ENCODE data around the gene KIFC1. TPM values are rescaled to one million over a fixed set of nuclear protein-coding genes. Genes with fewer than 3 reads are reported as not detected.
A peak's percentile ranks its signal among the peaks of the same experiment; 100 is the strongest.

Gene KIFC1
- total RNA-seq, 4 donors from 2014 or later = 0.25 to 10.8 (median 3.1) TPM

- DNase-seq (ENCODE audit: low spot score) = no peak
- TF ChIP-seq CTCF (IDR thresholded peaks at IDR 0.05) = no peak
- no peak for ATAC-seq (ENCODE audit: low FRiP score)
These were observed 13.8 kb downstream of the KIFC1 start for GRCh38 chr6:33405386-33405940.

GRCh38 chr6:33406126-33406525 is 14.5 kb downstream of the KIFC1 start:
- ATAC-seq (ENCODE audit: low FRiP score) (no peak), DNase-seq (ENCODE audit: low spot score) (no peak)
- TF ChIP-seq CTCF (IDR thresholded peaks at IDR 0.05) = no peak

DNA sequence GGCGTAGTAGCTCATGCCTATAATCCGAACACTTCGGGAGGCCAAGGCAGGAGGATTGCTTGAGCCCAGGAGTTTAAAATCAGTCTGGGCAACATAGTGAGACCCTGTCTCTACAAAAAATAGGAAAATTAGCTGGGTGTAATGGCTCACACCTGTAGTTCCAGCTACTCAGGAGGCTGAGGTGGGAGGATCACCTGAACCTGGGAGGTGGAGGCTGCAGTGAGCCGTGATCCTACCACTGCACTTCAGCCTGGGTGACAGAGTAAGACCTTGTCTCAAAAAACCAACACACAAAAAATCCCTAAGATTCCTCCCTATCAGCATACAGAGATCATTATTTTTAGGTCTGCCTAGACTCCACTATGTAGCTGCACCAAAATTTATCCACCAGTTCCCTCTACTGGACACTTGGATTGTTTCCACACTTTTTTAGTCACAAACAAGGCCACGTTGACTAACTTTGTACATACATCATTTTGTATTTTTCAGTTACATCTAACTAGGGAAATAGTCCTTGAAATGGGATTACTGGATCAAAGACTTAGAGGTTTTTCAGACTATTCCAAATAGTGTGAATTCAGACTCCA is 15.6 kb downstream of the KIFC1 start:
- ATAC-seq (ENCODE audit: low FRiP score) = no peak
- DNase-seq (ENCODE audit: low spot score) = no peak
- TF ChIP-seq CTCF (IDR thresholded peaks at IDR 0.05) = no peak

DNA sequence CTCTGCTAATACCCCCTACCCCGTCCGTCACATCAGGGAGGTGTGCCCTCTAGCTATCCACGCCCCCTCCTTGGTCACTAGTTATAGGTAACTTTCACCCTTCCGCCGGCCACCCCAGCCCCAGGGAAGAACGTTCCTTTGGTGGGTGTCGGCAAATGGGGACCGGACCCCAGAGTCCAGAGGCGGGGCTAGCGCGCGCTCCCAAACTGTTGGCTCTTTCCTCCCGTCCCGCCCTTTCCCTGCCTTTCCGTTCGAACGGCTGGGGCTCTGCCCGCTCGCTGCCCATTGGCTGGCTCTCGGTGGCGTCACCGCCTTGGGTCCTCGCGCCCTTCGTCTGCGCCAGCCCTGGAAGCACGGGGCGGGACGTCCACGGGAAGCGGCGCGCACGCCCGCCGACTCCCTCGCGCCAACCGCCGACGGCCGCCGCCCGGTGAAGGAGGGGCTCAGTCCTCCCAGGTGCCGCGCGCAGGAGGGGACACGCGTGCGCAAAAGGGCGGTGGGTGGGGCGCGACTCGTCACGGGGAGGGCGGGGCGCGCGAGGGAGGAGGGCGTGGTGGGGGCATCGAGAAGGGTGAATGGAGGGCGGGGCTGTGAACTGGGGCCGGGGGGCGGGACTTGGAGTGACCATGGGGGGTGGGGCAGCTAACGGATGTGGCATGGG is 18.6 kb downstream of the KIFC1 start:
- ATAC-seq (ENCODE audit: low FRiP score) = peak; percentile 96
- no peak for TF ChIP-seq CTCF (IDR thresholded peaks at IDR 0.05)
- peak; percentile 86 for DNase-seq (ENCODE audit: low spot score)

GRCh38 chr6:33410711-33411631 is 19.3 kb downstream of the KIFC1 start, which contains the start of gene PHF1:
PHF1 (plus strand) TSS chr6:33411014; CDS start chr6:33412264, 1,250 bp downstream.
- TF ChIP-seq CTCF (IDR thresholded peaks at IDR 0.05) = no peak
- DNase-seq (ENCODE audit: low spot score) = no peak

DNA sequence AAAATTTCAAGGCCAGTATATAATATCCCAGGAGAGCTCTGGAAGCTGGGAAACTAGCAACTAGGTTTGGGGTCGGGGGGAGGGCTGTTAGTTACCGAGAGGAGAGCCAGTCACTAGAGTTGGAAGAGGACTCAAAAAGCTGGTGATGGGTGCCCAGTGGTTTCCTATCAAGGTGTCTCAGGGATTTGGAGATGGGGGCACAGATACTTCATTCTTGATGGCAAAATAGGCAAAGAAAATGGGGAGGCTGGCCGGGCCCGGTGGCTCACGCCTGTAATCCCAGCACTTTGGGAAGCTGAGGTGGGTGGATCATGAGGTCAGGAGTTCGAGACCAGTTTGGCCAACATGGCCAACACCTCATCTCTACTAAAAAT is 20.0 kb downstream of the KIFC1 start:
- DNase-seq (ENCODE audit: low spot score) (no peak), ATAC-seq (ENCODE audit: low FRiP score) (no peak)
- no peak for TF ChIP-seq CTCF (IDR thresholded peaks at IDR 0.05)

More at GRCh38 chr6:33410711-33411631, 19.3 kb downstream of the KIFC1 start, which contains the start of gene PHF1:
- ATAC-seq (ENCODE audit: low FRiP score) = peak; percentile 54

Measured in omental fat pad (tissue), 4 donors.